NCI-H1436 treated with DMSO at 0.1 percent for 48 hours (cell line): ENCODE results near the gene NPM3.

ENCODE experiments used
- DNase-seq: peaks from one replicate; lab custom pipeline; 2025; lab: John Stamatoyannopoulos, UW

NPM3 gene

GRCh38 chr10:101774589-101775272 is 8.5 kb downstream of the NPM3 start:
- no peak for DNase-seq

GRCh38 chr10:101773923-101774588 is 9.2 kb downstream of the NPM3 start:
- no peak for DNase-seq

- DNase-seq, result no peak
Measured at GRCh38 chr10:101772895-101773761, 10.1 kb downstream of the NPM3 start.

DNA sequence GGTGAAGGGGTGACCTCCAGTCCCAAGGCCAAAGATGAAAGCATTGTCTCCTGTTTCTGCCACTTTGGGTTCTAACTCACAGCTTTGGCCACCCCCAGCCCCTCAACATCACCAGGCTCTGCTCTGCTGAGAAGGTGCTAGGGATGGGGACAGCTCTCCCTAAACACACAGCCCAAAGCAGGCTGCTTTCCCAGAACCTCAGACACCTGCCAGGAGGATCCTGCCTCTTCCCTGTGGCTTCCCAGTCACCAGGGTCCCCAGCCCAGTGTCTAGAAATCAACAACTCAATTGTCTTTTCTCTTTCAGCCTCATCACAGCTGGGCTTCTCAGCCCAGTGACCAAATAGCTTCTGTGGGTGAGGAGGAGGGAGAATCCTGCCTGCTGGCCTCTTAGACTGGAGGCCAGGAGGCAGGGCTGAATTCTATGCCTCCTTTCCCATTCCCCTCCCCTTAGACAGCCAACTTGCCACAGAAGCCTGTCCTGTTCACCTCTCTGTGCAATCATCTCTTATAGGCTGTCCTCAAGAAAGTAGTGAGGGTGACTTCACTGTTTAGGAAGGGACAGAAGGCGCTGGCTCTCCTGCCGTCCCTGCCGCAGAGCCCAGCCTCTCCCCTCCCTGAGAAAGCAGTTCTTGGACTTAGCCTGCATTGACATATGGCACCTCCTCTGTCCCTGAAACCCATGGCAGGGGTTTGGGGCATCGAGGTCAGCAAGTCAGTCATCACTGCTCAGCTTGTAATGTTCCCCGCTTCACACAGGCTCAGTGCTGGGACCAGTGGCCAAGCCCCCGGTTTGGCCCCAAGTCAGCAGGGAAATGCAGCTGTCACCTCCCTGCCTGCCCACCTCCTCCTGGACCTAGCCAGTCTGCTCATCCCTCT is 11.0 kb downstream of the NPM3 start:
- no peak for DNase-seq

GRCh38 chr10:101771380-101771779 is 11.9 kb downstream of the NPM3 start:
- DNase-seq, result no peak

- no peak for DNase-seq
Measured at GRCh38 chr10:101770331-101771215, 12.7 kb downstream of the NPM3 start.

DNA sequence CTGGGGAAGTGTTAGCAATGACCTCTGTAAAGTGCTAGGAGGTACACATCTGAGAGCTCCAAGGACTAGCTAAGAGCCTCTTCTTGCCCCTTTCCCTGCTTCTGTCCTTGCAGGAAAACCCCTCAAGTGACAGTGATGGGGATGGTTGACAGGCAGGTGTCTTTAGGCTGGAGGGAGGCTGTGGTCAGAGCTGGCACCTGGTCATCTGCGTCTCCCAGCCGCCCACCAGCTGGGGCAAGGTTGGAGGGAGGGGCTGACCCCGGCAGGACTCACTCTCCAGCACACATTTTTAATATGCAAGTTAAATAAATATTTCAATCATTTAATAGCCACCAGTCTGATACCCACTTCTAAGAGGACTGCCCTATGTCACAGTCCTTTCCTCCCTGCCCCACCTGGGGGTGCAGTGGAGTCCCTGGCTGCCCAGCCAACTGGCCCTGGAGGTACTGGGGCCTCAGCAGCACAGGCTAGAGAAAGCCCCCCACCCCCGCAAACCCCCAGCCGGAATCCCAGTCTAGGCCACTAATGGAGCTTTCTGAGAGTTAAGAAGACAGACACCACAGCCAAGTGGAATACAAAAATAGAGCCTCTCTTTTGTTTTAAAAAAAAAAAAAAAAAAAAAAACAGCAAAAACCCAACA is 13.6 kb downstream of the NPM3 start:
- DNase-seq, result no peak

- no peak for DNase-seq
Measured at GRCh38 chr10:101768791-101769170, 14.5 kb downstream of the NPM3 start.

DNA sequence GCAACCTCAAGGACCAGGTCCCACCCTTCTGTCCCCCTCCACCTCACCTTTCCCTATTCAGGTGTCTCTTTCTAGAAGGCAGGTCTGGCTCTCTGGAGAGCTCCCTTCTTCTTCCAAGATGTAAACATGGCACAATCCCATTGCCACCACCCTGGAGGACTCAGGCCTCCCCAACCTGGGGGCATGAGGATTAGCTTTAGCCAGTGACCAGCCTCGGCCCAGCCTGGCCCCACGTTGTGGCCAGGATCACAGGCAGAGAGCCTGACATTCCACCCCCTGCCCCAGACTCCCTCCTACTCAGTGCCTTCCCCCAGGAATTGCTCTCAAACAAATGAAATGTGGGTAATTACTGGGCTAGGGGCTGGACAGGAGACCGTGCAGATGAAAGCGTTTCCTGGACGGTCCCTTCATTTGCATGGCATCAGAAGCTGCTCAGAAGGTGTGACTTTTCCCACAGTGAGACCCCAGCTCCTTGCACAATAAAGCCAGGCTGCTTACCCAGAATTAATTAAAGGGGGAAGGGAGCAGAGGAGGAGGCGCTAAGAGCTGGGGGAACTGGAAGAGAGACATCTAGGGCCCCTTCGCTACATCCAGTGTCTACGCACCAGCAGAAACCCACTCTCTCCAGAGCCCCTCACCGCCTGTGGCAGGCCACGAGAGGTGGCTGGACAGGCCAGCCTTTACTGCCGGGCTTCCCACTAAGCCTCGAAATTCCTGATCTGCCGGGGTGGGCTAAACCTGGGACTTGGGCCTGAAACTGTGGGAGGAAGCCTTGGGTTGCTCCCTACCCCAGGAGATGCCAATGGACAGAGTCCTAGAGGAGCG is 15.1 kb downstream of the NPM3 start:
- no peak for DNase-seq

GRCh38 chr10:101767600-101767945 is 15.7 kb downstream of the NPM3 start:
- DNase-seq, result no peak

DNA sequence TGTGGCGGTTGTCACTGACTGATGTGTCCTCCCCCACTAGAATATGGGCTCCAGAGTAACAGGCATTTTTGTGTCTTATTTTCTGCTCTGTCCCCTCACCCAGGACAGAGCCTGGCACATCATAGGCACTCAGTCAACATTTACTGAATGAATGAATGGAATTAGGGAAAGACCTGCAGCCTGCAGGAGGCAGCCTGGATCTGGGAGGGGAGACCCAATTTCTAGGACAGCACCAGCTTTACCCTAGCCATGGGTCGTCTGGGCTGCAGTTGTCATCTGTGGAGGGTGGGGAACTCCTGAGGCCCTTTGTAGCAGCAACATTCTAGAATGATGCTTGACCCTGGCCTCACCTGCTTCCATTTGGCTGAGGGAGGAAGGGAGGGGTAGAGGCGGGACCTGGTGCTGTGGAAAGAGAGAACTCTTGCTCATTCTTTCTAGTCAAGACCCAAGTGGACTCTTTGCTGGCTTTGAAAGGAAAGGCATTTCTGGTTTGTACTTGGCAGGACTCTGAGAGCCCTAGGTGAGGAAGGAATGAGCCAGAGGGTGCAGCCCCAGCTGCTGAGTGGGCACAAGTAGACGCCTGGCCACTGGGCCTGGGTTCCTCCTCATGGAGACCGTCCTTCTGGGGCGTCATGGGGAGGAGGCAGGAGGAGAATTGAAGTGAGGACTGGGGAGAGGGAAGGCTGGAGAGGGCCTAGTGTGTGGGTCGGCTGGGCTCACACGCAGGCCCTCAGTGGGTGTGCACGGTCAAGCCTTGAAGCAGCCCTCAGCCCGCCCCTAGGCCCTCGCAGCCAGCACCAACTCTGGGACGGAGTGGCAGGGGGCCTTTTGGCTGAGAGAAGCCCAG is 16.3 kb downstream of the NPM3 start:
- no peak for DNase-seq

- DNase-seq, result no peak
Measured at GRCh38 chr10:101766306-101766705, 16.9 kb downstream of the NPM3 start.

DNA sequence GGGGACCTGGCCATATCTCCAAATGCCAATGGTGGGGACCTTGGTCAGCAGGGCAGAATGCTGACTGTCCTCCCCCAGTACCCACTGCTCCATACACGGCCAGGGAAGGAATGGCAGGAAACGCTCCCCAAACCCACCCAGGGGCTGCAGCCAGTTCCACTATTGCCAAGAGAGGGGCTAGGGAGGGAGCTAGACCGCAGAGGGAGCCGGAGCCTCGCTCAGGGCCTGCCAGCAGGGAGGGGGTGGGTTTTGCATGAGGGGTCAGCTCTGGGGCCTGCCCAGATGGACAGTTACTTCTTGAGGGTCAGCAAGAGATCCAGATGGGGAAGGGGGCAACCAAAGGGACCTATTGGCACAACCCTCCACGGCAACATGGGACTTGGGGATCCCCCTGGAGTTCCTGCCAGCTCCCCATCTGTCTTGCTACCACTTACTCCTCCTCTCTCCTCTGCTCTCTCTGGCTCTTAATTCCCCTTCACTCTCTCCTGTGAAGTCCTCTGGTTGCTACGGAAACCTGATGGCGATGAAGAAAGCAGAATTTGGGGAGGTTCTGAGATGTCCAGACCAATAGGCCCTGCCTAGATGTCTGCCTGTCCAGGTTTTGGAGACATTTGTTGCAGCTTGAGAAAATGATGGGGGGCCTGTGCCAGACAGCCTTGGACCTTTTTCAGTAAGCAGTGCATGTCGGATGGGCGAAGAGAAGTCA is 20.0 kb downstream of the NPM3 start:
- no peak for DNase-seq

DNA sequence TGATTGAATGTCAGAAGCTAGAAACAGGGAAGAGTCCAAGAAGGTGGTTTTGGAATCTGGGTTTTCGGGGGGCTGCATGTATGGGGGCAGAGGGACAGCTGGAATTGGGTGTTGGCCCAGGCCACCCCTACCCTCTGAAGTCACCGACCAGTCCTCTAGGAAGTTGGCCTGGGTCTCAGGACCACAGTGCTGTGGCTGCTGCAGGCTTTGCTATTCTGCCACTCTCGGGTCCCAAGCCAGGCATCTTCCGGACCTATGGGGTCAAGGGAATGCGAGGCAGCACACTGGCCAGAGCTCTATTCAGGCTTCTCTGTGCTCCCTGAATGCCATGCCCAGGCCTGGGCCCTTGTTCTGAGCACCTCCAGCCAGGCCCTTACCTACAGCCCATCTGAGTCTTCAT is 20.5 kb downstream of the NPM3 start:
- DNase-seq, result no peak

- DNase-seq, result no peak
Measured at GRCh38 chr10:101761226-101761625, 22.0 kb downstream of the NPM3 start.

GRCh38 chr10:101760510-101760909 is 22.7 kb downstream of the NPM3 start:
- no peak for DNase-seq

GRCh38 chr10:101759309-101760247 is 23.7 kb downstream of the NPM3 start:
- DNase-seq, result no peak
